EL (cell line): Measurements from ENCODE around the gene CSF1R.
"Not testable (repeated sequence)": the region's sequence is repeated elsewhere in the genome, so short reads cannot be mapped to it uniquely, and the experiment has no call there.

Source experiments
- DNase-seq: peaks from one replicate; pipeline ENCODE4 v3.0.0-alpha.2; 2016

The CSF1R gene

DNA sequence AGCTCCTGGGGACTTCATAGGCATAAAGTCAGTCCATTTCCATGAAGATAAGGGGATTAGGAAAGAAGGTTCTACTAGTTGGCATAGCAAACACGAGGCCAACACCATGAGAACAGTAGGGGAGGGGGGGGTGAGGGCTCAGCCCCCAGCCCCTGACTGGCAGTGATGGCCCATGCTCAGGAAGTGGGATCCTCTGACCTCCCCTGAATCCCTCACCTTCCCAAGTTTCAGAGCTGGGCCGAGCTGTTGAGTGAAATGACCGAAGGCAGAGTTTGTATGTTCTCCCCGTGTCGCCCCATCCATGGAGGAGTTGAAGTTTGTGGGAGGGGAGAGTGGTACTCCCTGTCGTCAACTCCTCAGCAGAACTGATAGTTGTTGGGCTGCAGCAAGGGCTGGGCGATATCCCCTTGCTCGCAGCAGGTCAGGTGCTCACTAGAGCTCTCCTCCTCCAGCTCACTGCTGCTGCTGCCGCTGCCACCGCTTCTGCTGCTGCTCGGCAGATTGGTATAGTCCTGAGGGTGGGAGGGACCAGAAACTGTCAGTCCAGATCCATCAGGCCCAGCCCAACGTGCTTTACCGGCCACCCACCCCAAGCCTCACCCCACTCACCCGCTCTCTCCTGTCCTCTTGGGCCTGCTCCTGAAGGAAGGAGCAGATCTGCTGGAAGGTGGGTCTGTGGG is 32.5 kb downstream of the CSF1R start:
- no peak for DNase-seq

DNA sequence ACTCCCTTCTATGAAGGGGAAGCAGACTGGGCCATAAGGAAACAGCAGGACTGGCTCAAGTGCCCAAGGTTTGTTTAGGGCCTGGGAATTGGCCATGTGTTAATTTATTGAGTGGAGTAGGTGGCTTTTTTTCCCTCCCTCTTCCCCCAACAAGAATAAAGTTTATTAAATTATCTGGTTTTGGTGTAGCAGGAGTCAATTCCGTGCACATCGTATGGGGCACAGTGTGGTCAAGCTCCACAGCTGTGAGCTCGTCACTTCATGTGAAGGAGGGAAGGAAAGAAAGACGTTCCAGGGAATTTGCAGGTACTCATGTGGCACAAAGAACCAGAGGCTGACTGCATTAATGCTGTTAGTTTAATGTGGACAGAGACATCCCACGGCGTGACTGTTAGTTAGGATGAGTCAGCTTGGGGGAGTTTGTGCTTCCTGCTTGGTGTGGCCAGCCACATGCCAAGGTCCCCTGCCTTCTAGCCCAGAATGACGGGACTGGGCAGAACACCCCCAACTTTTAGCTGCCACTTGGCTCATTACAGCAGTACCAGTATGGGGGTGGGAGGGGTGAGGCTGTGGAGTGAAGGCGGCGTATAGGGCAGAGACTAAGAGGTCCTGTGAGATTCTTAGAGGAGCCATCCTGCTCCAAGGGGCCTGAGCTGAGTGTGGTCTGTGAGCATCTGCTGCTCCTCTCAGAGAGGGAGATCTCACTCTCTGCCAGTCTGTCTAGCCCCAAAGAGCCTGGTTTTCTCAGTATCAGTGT is 33.2 kb downstream of the CSF1R start:
- DNase-seq, result peak; percentile 86

DNA sequence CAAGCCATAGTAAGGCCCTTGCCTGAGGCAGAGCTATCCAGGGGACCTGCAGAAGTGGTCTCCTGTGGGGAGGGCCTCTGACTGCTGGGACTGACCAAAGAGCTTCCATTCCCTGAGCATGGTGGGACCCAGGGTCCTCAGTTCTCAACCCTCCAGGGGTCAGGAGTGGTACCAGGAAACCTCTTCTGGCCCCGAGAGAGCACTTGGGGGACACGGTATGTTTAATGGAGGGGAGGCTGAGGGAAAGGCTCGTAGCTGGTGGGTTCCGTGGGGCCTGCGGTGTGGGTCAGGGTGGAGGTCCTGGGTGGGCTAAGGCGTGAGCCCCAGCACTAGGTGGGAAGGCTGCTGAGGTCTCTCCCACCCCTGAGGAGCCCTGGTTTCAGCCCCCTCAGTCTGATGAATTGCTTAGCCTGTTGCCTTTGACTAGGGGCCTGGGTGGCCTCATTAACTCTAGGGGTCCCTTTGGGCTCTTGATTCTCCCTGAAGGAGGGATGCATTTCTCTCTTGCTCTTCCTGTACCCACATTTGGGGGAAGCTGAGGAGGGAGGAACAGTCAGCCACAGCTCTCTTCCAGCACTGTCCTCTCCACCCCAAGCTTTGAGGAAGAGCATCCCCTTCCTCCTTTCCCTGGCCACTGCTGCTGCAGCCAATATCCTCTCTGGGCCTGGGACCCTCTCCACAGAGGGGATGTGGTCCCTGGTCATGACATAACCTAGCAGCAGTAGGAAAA is 34.0 kb downstream of the CSF1R start:
- DNase-seq, result no peak

GRCh38 chr5:150051657-150052195 is 34.6 kb downstream of the CSF1R start:
- DNase-seq, result no peak

- peak; percentile 74 for DNase-seq
These were observed 36.1 kb downstream of the CSF1R start for GRCh38 chr5:150050172-150050811.

- DNase-seq, result no peak
These were observed 40.3 kb downstream of the CSF1R start for GRCh38 chr5:150046031-150046430.

DNA sequence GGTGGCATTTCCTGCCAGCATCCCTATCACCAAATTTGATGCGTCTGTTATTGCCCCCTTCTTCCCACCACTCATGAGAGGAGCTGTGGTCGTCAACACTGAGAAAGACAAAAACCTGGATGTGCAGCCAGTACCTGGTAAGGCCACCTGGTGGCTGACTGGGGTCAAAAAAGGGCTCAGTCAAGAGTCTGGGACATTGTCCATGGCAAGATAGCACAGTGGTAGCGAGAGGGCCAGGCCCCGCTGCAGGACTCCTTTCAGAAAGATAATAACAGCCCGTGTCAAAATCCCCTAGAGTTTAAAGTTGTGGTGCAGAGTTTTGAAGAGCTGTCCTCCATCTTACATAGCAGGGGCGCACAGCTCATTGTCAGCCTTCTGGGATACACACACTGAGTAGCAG is 40.8 kb downstream of the CSF1R start:
- DNase-seq, result no peak

DNA sequence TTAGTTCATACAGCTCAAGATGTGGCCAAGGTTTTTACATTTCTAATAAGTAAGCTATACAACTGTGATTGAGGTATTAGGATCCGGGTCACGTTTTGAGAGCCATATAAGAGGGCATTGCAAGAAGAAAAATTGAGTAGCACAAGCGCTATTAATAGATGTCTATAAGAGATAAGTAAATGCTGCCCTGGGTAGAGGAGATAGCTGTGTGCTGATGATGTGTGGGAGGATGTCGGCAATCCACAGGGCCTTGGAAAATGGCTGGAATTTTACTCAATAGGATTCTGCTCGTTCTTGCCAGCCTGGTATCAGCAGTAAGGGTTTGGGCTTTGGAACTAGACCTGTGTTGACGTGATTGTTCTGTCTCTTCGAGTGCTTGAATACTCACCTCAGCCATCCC is 41.6 kb downstream of the CSF1R start:
- DNase-seq, result no peak

- peak; percentile 77 for DNase-seq
These were observed 42.0 kb downstream of the CSF1R start for GRCh38 chr5:150044329-150044681.

GRCh38 chr5:150043657-150044328 is 42.6 kb downstream of the CSF1R start:
- DNase-seq, result no peak

GRCh38 chr5:150042459-150042858 is 43.9 kb downstream of the CSF1R start:
- no peak for DNase-seq

DNA sequence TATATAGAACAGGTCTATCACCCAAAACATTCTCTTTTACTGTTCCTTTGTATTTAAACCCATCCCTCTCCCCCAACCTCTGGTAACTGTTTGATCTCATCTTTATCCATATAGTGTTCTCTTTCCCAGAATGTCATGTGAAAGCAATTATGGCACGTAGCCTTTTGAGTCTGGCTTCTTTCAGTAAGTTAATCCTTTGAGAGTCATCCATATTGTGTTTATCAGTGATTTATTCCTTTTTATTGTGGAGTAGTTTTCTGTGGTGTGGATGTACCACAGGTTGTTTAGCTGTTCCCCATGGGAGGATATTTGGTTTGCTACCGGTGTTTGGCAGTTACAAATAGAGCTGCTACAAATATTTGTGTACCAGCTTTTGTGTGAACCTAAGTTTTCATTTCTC is 47.8 kb downstream of the CSF1R start:
- no peak for DNase-seq

DNA sequence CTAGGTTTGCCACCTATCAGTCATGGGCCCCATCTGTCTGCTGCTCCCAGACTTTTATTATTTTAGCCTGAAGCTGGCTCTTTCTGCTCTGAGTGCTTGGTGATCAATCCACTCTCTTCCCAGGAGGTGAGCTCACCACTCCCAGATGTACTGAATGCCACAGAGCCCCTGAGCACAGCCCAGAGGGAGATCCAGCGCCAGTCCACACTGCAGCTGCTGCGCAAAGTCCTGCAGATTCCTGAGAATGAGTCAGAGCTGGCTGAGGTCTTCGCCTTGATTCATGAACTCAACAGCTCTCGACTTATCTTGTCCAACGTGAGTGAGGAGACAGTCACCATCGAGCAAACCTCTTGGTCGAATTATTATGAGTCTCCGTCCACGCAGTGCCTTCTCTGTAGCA is 49.8 kb downstream of the CSF1R start:
- DNase-seq, result peak; percentile 100

GRCh38 chr5:150035139-150035895 is 51.0 kb downstream of the CSF1R start:
- no peak for DNase-seq

DNA sequence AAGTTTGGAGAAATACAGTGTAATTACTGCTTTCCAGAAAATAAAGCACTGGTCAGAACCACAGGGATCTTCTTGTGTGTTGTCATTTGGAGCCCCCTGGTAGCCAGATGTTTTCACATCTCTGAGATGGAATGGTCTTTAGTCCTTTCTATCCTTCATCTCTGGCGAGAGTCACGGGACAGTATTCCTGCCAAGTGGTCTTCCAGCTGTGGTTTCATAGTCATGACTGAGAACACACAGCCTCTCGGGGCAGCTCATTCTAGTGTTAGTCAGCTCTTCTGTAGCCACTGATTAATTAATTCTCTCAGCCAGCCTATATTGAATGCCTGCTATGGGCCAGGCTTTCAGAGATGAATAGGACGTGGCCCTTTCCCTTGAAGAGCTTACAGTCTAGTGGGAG is 51.7 kb downstream of the CSF1R start:
- peak; percentile 74 for DNase-seq

- DNase-seq, result no peak
These were observed 53.0 kb downstream of the CSF1R start for GRCh38 chr5:150033334-150033733.

DNA sequence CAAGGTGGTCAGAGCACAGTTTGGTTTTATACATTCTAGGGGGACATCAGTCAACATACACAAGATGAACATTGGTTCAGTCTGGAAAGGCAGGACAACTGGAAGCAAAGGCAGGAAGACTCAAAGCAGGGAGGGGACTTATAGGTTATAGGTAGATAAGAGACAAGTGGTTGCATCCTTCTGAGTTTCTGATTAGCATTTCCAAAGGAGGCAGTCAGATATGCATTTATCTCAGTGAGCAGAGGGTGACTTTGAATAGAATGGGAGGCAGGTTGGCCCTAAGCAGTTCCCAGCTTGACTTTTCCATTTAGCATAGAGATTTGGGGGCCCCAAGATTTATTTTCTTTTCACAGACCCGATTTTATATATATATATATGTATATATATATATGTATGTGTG is 58.3 kb downstream of the CSF1R start:
- not testable (repeated sequence) for DNase-seq

GRCh38 chr5:150026682-150027172 is 59.6 kb downstream of the CSF1R start:
- no peak for DNase-seq

GRCh38 chr5:150024346-150024984 is 61.9 kb downstream of the CSF1R start:
- no peak for DNase-seq

GRCh38 chr5:150023136-150023535 is 63.2 kb downstream of the CSF1R start:
- DNase-seq, result no peak

- no peak for DNase-seq
These were observed 63.7 kb downstream of the CSF1R start for GRCh38 chr5:150022681-150023080.
